ENCODE data around the gene MAL.

MAL gene

GRCh38 chr2:95069465-95069864, 44.0 kb downstream of the MAL start:
- no peak overlapping the region for H3K4me3 ChIP-seq (ENCODE audit: low read length, poor library complexity, severe bottlenecking)
- no peaks in the 10 kb centered on the region for H3K9me2 ChIP-seq (replicated peaks; ENCODE audit: low read depth, low read length)
- H4K20me1 ChIP-seq (ENCODE audit: insufficient read depth, low read length, poor library complexity, severe bottlenecking): no peaks in the 10 kb centered on the region
- no peaks in the 10 kb centered on the region for H3K36me3 ChIP-seq (ENCODE audit: insufficient read depth, low read length)
- H3K79me2 ChIP-seq (ENCODE audit: insufficient read depth, low read length): no peaks in the 10 kb centered on the region
- H3K4me2 ChIP-seq (ENCODE audit: low read depth, low read length, poor library complexity, severe bottlenecking): no peak overlapping the region
- no peaks in the 10 kb centered on the region for H3K9me3 ChIP-seq (ENCODE audit: insufficient read depth, low read depth, low read length)
- no peak overlapping the region for H3K9ac ChIP-seq (ENCODE audit: low read depth, low read length, poor library complexity, severe bottlenecking)
- H3F3A ChIP-seq (ENCODE audit: low read depth): no peaks in the 10 kb centered on the region
- H3K4me1 ChIP-seq (ENCODE audit: insufficient read depth, low read length, poor library complexity, severe bottlenecking): no peaks in the 10 kb centered on the region
- no peak for TF ChIP-seq CTCF (conservative IDR thresholded peaks at IDR 0.05; ENCODE audit: low read length)
- TF ChIP-seq EZH2phosphoT487 (IDR thresholded peaks at IDR 0.05; ENCODE audit: borderline replicate concordance): no peak
- H2AFZ ChIP-seq (ENCODE audit: low read length): no peak overlapping the region
- H3K27me3 ChIP-seq (ENCODE audit: insufficient read depth, low read length, poor library complexity, severe bottlenecking): no peaks in the 10 kb centered on the region

- H3K36me3 ChIP-seq (ENCODE audit: insufficient read depth, low read length): no peaks in the 10 kb centered on the region
- TF ChIP-seq EZH2phosphoT487 (IDR thresholded peaks at IDR 0.05; ENCODE audit: borderline replicate concordance) (no peak), CTCF (conservative IDR thresholded peaks at IDR 0.05; ENCODE audit: low read length) (no peak)
- no peaks in the 10 kb centered on the region for H3K79me2 ChIP-seq (ENCODE audit: insufficient read depth, low read length)
- no peak overlapping the region for H3K4me3 ChIP-seq (ENCODE audit: low read length, poor library complexity, severe bottlenecking)
- no peaks in the 10 kb centered on the region for H3K9me2 ChIP-seq (replicated peaks; ENCODE audit: low read depth, low read length)
- no peak overlapping the region for H3K4me2 ChIP-seq (ENCODE audit: low read depth, low read length, poor library complexity, severe bottlenecking)
- no peaks in the 10 kb centered on the region for H3K9me3 ChIP-seq (ENCODE audit: insufficient read depth, low read depth, low read length)
- no peak overlapping the region for H2AFZ ChIP-seq (ENCODE audit: low read length)
- H3F3A ChIP-seq (ENCODE audit: low read depth): no peaks in the 10 kb centered on the region
- no peaks in the 10 kb centered on the region for H3K27me3 ChIP-seq (ENCODE audit: insufficient read depth, low read length, poor library complexity, severe bottlenecking)
- H4K20me1 ChIP-seq (ENCODE audit: insufficient read depth, low read length, poor library complexity, severe bottlenecking): no peaks in the 10 kb centered on the region
- H3K9ac ChIP-seq (ENCODE audit: low read depth, low read length, poor library complexity, severe bottlenecking): no peak overlapping the region
- no peaks in the 10 kb centered on the region for H3K4me1 ChIP-seq (ENCODE audit: insufficient read depth, low read length, poor library complexity, severe bottlenecking)
These were observed 46.3 kb downstream of the MAL start for GRCh38 chr2:95071856-95072255.

- H3K4me3 ChIP-seq (ENCODE audit: low read length, poor library complexity, severe bottlenecking): no peak overlapping the region
- H3K4me2 ChIP-seq (ENCODE audit: low read depth, low read length, poor library complexity, severe bottlenecking): no peak overlapping the region
- no peaks in the 10 kb centered on the region for H3F3A ChIP-seq (ENCODE audit: low read depth)
- H4K20me1 ChIP-seq (ENCODE audit: insufficient read depth, low read length, poor library complexity, severe bottlenecking): no peaks in the 10 kb centered on the region
- no peaks in the 10 kb centered on the region for H3K79me2 ChIP-seq (ENCODE audit: insufficient read depth, low read length)
- TF ChIP-seq CTCF (conservative IDR thresholded peaks at IDR 0.05; ENCODE audit: low read length): no peak
- TF ChIP-seq EZH2phosphoT487 (IDR thresholded peaks at IDR 0.05; ENCODE audit: borderline replicate concordance): no peak
- H3K4me1 ChIP-seq (ENCODE audit: insufficient read depth, low read length, poor library complexity, severe bottlenecking): no peaks in the 10 kb centered on the region
- H3K9me3 ChIP-seq (ENCODE audit: insufficient read depth, low read depth, low read length): no peaks in the 10 kb centered on the region
- no peak overlapping the region for H2AFZ ChIP-seq (ENCODE audit: low read length)
- no peaks in the 10 kb centered on the region for H3K27me3 ChIP-seq (ENCODE audit: insufficient read depth, low read length, poor library complexity, severe bottlenecking)
- H3K9ac ChIP-seq (ENCODE audit: low read depth, low read length, poor library complexity, severe bottlenecking): no peak overlapping the region
- no peaks in the 10 kb centered on the region for H3K9me2 ChIP-seq (replicated peaks; ENCODE audit: low read depth, low read length)
- H3K36me3 ChIP-seq (ENCODE audit: insufficient read depth, low read length): no peaks in the 10 kb centered on the region
These were observed 46.9 kb downstream of the MAL start for GRCh38 chr2:95072424-95072823.
